Endometrial microvascular endothelial cells (primary cell): ENCODE results near the gene F11. TPM values are rescaled to one million over a fixed set of nuclear protein-coding genes. Genes with fewer than 3 reads are reported as not detected.

Experiments
- total RNA-seq: library from RNA; depleted of rRNA; stranded (reverse); fragments of >200 nt; gene quantifications from one replicate; pipeline ENCODE4 v1.2.3, GENCODE V29; 2015; ENCODE audit errors: inconsistent ontology term

F11 gene
- total RNA-seq, 1 donor from 2014 or later: not detected

Other genes starting within 250 kb of the F11 start
- gene TLR3, start 197.0 kb upstream of the F11 start, total RNA-seq: 10.7 TPM
- gene FAM149A, start 161.5 kb upstream of the F11 start, total RNA-seq: not detected
- gene CYP4V2, start 74.6 kb upstream of the F11 start, total RNA-seq: 3.3 TPM
- gene KLKB1, start 38.7 kb upstream of the F11 start, total RNA-seq: not detected